AG04450 (cell line): ENCODE data around the gene APLP2. TPM values are rescaled to one million over a fixed set of nuclear protein-coding genes. Genes with fewer than 3 reads are reported as not detected.
"Not testable (repeated sequence)": the region's sequence is repeated elsewhere in the genome, so short reads cannot be mapped to it uniquely, and the experiment has no call there.

Experiments
- CTCF ChIA-PET: fragments of 300-600, 350-600 bp; formaldehyde crosslinking; extraction: SDS; loops from one replicate; lab custom pipeline; 2022; ENCODE audit warnings: antibody characterized with exemption, inconsistent platforms; lab: Charles Lee
- POLR2A ChIA-PET: fragments of 350-600 bp; formaldehyde crosslinking; extraction: SDS; loops from one replicate; lab custom pipeline; 2021; ENCODE audit warnings: antibody characterized with exemption, inconsistent platforms; lab: Yijun Ruan, JAX
- DNase-seq: peaks from one replicate; pipeline ENCODE4 v3.0.0-alpha.2; 2011; ENCODE audit warnings: low read depth, low spot score
- H3K27ac ChIP-seq: one replicate; pipeline ENCODE4 v1.5.1; 2012; ENCODE audit warnings: low read depth, low read length, control low read depth
- H3K27me3 ChIP-seq: one replicate; pipeline ENCODE4 v1.6.0; 2012; ENCODE audit warnings: low read length; ENCODE audit not compliant: control insufficient read depth, insufficient read depth
- H3K4me3 ChIP-seq: 2 replicates; pipeline ENCODE4 v1.5.1; 2011; ENCODE audit warnings: mild to moderate bottlenecking, low read depth, low read length, control low read depth
- H3K9me3 ChIP-seq: 2 replicates; pipeline ENCODE4 v1.5.1; 2012; ENCODE audit warnings: low read length; ENCODE audit not compliant: control insufficient read depth, insufficient read depth
- polyA plus RNA-seq: library from polyadenylated mRNA; depleted of rRNA; stranded (reverse); fragments of >200 nt; gene quantifications from 2 replicates; pipeline ENCODE4 v1.2.3, GENCODE V29; 2011
- TF ChIP-seq, protein P1 (sequence below): IDR thresholded peaks from 2 replicates; pipeline ENCODE4 v1.5.1; 2011; ENCODE audit warnings: low read depth, low read length, control low read depth, inconsistent platforms

Gene APLP2
- polyA plus RNA-seq, 1 experiment, result 273 TPM

DNA sequence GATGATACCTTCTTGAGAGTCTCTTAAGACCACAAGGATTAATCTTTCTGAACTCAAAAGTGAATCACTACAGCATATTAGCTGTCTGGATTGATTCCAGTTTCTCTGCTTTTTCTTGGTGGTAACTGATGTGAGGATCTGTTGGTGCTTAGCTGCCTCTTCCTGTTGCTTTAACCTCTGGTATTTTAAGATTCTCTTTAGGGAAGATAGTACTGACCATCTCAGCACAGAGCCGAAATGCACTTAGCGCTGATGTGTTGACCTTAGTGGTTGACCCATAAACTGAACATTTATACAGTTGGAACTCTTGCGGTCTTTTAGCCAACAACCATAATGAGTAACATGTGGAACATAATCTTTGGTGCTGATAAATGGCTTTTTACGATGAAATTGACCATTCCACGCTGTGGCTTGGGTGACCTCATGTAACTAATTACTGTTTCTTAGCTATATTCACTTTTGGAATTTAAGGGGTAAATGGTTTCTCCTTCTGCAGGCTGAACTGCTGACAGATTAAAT, 33.7 kb downstream of the APLP2 start:
- peaks cover 33% of the 10 kb centered on the region for H3K27me3 ChIP-seq
- H3K27ac ChIP-seq, result no peak overlapping the region
- DNase-seq, result peak; percentile 79
- ChIA-PET CTCF (interaction anchor here (2.5 kb wide), 1 partner anchor 29 kb away, joined by 14 read pairs; no protein-coding TSS in a partner anchor), POLR2A (no interaction called here)
- TF ChIP-seq, protein P1, sequence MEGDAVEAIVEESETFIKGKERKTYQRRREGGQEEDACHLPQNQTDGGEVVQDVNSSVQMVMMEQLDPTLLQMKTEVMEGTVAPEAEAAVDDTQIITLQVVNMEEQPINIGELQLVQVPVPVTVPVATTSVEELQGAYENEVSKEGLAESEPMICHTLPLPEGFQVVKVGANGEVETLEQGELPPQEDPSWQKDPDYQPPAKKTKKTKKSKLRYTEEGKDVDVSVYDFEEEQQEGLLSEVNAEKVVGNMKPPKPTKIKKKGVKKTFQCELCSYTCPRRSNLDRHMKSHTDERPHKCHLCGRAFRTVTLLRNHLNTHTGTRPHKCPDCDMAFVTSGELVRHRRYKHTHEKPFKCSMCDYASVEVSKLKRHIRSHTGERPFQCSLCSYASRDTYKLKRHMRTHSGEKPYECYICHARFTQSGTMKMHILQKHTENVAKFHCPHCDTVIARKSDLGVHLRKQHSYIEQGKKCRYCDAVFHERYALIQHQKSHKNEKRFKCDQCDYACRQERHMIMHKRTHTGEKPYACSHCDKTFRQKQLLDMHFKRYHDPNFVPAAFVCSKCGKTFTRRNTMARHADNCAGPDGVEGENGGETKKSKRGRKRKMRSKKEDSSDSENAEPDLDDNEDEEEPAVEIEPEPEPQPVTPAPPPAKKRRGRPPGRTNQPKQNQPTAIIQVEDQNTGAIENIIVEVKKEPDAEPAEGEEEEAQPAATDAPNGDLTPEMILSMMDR, result no peak
- H3K9me3 ChIP-seq, result no peaks in the 10 kb centered on the region
- no peak overlapping the region for H3K4me3 ChIP-seq

DNA sequence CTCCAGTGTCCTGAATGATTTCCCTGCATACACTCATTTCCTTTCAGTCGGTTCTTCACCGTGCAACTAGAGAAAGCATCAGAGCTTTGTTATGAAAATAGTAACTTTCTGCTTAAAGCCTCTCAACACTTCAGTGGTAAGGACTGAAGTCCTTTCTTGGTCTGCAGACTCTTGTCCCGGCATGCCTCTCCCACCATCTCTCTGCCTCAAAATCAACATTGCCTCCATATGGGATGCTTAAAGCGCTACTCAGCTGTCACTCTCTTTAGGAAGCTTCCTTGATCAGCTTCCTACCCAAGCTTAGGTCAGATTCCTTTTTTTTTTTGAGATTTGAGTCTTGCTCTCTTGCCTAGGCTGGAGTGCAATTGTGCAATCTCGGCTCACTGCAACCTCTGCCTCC, 36.7 kb downstream of the APLP2 start:
- Histone ChIP-seq H3K27me3 (peaks cover 21% of the 10 kb centered on the region), H3K9me3 (no peaks in the 10 kb centered on the region), H3K4me3 (no peak overlapping the region), H3K27ac (no peak overlapping the region)
- TF ChIP-seq, protein P1, result no peak
- ChIA-PET POLR2A (no interaction called here), CTCF (no interaction called here)
- no peak for DNase-seq

DNA sequence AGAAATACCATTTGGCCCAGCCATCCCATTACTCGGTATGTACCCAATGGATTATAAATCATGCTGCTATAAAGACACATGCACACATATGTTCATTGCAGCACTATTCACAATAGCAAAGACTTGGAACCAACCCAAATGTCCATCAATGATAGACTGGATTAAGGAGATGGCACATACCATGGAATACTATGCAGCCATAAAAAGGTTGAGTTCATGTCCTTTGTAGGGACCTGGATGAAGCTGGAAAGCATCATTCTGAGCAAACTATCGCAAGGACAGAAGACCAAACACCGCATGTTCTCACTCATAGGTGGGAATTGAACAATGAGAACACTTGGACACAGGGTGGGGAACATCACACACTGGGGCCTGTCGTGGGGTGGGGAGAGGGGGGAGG, 39.0 kb downstream of the APLP2 start:
- H3K4me3 ChIP-seq, POLR2A ChIA-PET, H3K27ac ChIP-seq, H3K9me3 ChIP-seq, DNase-seq: not testable (repeated sequence)
- peaks cover 13% of the 10 kb centered on the region for H3K27me3 ChIP-seq
- CTCF ChIA-PET, result interaction anchor here (0.8 kb wide), 1 partner anchor 24 kb away, joined by 3 read pairs; no protein-coding TSS in a partner anchor

DNA sequence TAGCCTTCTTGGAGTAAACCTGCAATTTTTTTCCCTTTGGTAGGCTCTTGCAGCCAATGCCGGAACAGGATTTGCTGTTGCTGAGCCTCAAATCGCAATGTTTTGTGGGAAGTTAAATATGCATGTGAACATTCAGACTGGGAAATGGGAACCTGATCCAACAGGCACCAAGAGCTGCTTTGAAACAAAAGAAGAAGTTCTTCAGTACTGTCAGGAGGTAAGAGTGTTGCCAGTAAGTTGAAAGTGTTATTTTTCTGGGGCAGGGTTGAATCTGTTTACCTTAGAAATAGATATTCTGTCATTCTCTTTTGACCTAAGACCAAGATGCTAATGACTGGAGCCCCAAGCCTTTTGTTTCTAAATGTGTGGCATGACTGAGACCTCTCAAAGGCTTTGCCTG, 39.7 kb downstream of the APLP2 start:
- no peaks in the 10 kb centered on the region for H3K9me3 ChIP-seq
- no peak for DNase-seq
- CTCF ChIA-PET, result interaction anchor here (0.8 kb wide), 1 partner anchor 23 kb away, joined by 3 read pairs; no protein-coding TSS in a partner anchor
- H3K27ac ChIP-seq, result no peak overlapping the region
- TF ChIP-seq, protein P1, result no peak
- POLR2A ChIA-PET, result interaction anchor here (0.6 kb wide), 1 partner anchor 107 kb away, joined by 3 read pairs; the partner anchor contains the start of gene PRDM10
- peaks cover 13% of the 10 kb centered on the region for H3K27me3 ChIP-seq
- H3K4me3 ChIP-seq, result no peak overlapping the region

DNA sequence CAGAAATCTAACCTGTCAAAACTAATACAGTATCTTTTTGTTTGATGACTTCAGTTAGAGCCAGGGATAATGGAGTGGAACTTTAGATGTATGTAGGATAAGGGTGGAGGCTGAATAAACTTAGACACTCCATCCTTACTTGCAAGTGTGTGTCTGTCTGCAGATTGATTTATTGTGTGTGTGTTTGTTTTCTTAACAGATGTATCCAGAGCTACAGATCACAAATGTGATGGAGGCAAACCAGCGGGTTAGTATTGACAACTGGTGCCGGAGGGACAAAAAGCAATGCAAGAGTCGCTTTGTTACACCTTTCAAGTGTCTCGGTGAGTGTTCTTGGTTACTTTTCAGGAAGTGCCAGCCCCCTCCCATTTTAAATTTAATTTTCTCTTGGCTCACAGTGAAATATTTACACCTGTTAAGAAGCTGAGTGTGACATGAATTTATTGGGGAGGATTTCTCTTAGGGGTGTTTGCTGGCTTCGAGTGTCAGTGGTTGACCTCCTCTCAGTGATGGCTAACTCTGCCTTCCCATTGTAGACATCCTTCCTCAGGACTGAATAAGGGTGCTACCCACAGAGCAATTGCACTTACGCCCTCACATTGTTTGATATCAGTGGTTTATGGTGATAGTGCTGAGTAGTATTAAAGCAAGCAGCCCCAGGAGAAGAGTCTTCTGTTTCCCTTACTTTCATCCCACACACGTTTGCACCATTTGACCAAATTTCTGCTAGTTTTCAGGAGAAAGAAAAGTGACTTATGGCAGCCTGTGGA, 40.8 kb downstream of the APLP2 start:
- ChIA-PET POLR2A (no interaction called here), CTCF (no interaction called here)
- TF ChIP-seq, protein P1, result no peak

More for the DNA sequence above, 40.8 kb downstream of the APLP2 start:
- Histone ChIP-seq H3K4me3 (no peak overlapping the region), H3K27ac (no peak overlapping the region), H3K9me3 (no peaks in the 10 kb centered on the region), H3K27me3 (peaks cover 7% of the 10 kb centered on the region)
- no peak for DNase-seq
